Transverse colon (tissue), 3 donors: Measurements from ENCODE around the gene CHD2.

Experiments
- CTCF ChIP-seq, 5 experiments: fragments of 200-600 bp in 3 of 5; fragments of 450-650 bp in 2 of 5; sonication (generic) in 3 of 5; IDR thresholded peaks; 1 replicate in 2 of 5; 2 replicates in 3 of 5; pipeline ENCODE4 v1.5.1; 2016 to 2017; ENCODE audit warnings: antibody characterized with exemption in 5 of 5, inconsistent platforms in 3 of 5, mild to moderate bottlenecking in 2 of 5, moderate library complexity in 1 of 5
- POLR2A ChIP-seq: fragments of 450-650 bp; IDR thresholded peaks from one replicate; pipeline ENCODE4 v1.6.1; 2016; ENCODE audit warnings: antibody characterized with exemption, mild to moderate bottlenecking, moderate library complexity

- TF ChIP-seq CTCF (IDR thresholded peaks at IDR 0.05) (no peak), POLR2A (no peak)
Measured at GRCh38 chr15:92963794-92964193, 63.7 kb downstream of the CHD2 start.
